SK-N-SH treated with all-trans-retinoic acid at 6 μM for 48 hours (cell line): ENCODE measurements around the gene MRPL42.
A peak's percentile ranks its signal among the peaks of the same experiment; 100 is the strongest.

Source experiments
- ATAC-seq: fragments of 200-7000 bp; cut with Tn5 transposase; 3 replicates; pipeline ENCODE4 v1.9.1; 2020; ENCODE audit warnings: mild to moderate bottlenecking, moderate library complexity
- BACH2 ChIP-seq: fragments of 250-450 bp; sonication (Bioruptor Pico); IDR thresholded peaks from 2 replicates; pipeline ENCODE4 v1.9.0; 2021; ENCODE audit warnings: mild to moderate bottlenecking, borderline replicate concordance
- CSDC2 ChIP-seq: fragments of 250-450 bp; sonication (Bioruptor Pico); IDR thresholded peaks from 2 replicates; pipeline ENCODE4 v1.5.0; 2020; ENCODE audit warnings: mild to moderate bottlenecking, moderate library complexity
- ESRRG ChIP-seq: fragments of 250-450 bp; sonication (Bioruptor Pico); IDR thresholded peaks from 2 replicates; pipeline ENCODE4 v1.6.1; 2021; ENCODE audit warnings: mild to moderate bottlenecking
- GLIS3 ChIP-seq: fragments of 250-450 bp; sonication (Bioruptor Pico); IDR thresholded peaks from 2 replicates; pipeline ENCODE4 v1.5.0; 2020; ENCODE audit warnings: mild to moderate bottlenecking, moderate library complexity
- ISL1 ChIP-seq: fragments of 250-450 bp; sonication (Bioruptor Pico); IDR thresholded peaks from 2 replicates; pipeline ENCODE4 v2.1.2; 2022; ENCODE audit warnings: mild to moderate bottlenecking, moderate library complexity
- PPARA ChIP-seq: fragments of 250-450 bp; sonication (Bioruptor Pico); IDR thresholded peaks from 2 replicates; pipeline ENCODE4 v1.5.0; 2020; ENCODE audit warnings: mild to moderate bottlenecking, borderline replicate concordance
- TCF4 ChIP-seq: fragments of 250-450 bp; sonication (Bioruptor Pico); IDR thresholded peaks from 2 replicates; pipeline ENCODE4 v1.8.0; 2021; ENCODE audit warnings: mild to moderate bottlenecking, moderate library complexity, borderline replicate concordance
- TOX ChIP-seq: fragments of 250-450 bp; sonication (Bioruptor Pico); IDR thresholded peaks from 2 replicates; pipeline ENCODE4 v1.8.0; 2021; ENCODE audit warnings: mild to moderate bottlenecking, moderate library complexity, borderline replicate concordance
- ZFP30 ChIP-seq: fragments of 450-650 bp; formaldehyde crosslinking; IDR thresholded peaks from 2 replicates; pipeline ENCODE4 v1.5.0; 2022; ENCODE audit warnings: mild to moderate bottlenecking, moderate library complexity
- ZNF8 ChIP-seq: fragments of 450-650 bp; formaldehyde crosslinking; IDR thresholded peaks from 2 replicates; pipeline ENCODE4 v1.5.0; 2020; ENCODE audit warnings: mild to moderate bottlenecking, moderate library complexity
- TF ChIP-seq, protein P1 (sequence below): fragments of 250-450 bp; sonication (Bioruptor Pico); IDR thresholded peaks from 2 replicates; pipeline ENCODE4 v1.8.0; 2021; ENCODE audit warnings: low read depth, mild to moderate bottlenecking, moderate library complexity, borderline replicate concordance
- TF ChIP-seq, protein P2 (sequence below): fragments of 250-450 bp; sonication (Bioruptor Pico); IDR thresholded peaks from 2 replicates; pipeline ENCODE4 v1.5.1; 2020; ENCODE audit warnings: low read depth, mild to moderate bottlenecking, moderate library complexity
- TF ChIP-seq, protein P3 (sequence below): fragments of 250-450 bp; sonication (Bioruptor Pico); IDR thresholded peaks from 2 replicates; pipeline ENCODE4 v1.5.0; 2020; ENCODE audit warnings: mild to moderate bottlenecking, moderate library complexity

The MRPL42 gene

DNA sequence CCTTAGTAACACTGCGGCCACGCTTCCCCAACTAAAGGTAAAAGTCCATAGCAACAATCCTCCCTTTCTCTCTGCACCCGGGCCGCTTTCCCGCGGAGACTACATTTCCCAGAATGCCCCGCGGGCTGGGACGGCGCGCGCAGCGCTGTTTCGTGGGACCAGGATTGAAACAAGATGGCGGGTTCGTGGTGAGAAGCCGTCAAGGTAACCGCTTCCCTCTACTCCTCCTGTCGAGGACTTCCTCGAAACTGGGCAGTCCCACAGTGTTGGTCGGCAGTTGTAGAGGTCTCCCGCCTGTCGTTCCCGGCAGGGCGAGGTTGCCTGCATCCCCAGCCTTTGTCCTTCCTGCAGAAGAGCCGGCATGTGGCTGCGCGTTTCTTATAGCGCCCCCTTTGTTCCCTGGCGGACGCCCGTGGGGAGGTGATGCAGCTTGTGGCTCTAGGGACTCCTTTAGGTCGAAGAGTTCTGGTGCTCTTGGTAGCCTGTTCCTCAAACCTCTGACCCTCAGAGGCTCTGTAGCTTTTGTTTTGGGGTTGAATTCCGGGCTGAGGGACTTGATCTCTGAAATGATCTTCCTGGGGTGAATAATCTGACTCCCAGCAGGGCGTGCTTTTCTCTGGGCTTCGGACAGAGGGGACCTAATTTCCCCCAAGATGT, at the start of gene MRPL42:
MRPL42 (plus strand) TSS at position 164 of the 657 bp plus-strand sequence. CDS start 1,772 bp downstream, outside the sequence.
- TF ChIP-seq TCF4 (CRISPR knock-in tag) (no peak), ESRRG (CRISPR knock-in tag) (no peak), CSDC2 (CRISPR knock-in tag) (no peak)
- TF ChIP-seq, protein P1, sequence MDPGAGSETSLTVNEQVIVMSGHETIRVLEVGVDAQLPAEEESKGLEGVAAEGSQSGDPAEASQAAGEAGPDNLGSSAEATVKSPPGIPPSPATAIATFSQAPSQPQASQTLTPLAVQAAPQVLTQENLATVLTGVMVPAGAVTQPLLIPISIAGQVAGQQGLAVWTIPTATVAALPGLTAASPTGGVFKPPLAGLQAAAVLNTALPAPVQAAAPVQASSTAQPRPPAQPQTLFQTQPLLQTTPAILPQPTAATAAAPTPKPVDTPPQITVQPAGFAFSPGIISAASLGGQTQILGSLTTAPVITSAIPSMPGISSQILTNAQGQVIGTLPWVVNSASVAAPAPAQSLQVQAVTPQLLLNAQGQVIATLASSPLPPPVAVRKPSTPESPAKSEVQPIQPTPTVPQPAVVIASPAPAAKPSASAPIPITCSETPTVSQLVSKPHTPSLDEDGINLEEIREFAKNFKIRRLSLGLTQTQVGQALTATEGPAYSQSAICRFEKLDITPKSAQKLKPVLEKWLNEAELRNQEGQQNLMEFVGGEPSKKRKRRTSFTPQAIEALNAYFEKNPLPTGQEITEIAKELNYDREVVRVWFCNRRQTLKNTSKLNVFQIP (CRISPR knock-in tag), result no peak
- TF ChIP-seq, protein P2, sequence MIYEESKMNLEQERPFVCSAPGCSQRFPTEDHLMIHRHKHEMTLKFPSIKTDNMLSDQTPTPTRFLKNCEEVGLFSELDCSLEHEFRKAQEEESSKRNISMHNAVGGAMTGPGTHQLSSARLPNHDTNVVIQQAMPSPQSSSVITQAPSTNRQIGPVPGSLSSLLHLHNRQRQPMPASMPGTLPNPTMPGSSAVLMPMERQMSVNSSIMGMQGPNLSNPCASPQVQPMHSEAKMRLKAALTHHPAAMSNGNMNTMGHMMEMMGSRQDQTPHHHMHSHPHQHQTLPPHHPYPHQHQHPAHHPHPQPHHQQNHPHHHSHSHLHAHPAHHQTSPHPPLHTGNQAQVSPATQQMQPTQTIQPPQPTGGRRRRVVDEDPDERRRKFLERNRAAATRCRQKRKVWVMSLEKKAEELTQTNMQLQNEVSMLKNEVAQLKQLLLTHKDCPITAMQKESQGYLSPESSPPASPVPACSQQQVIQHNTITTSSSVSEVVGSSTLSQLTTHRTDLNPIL (CRISPR knock-in tag), result no peak
- peak; percentile 96 for ATAC-seq

DNA sequence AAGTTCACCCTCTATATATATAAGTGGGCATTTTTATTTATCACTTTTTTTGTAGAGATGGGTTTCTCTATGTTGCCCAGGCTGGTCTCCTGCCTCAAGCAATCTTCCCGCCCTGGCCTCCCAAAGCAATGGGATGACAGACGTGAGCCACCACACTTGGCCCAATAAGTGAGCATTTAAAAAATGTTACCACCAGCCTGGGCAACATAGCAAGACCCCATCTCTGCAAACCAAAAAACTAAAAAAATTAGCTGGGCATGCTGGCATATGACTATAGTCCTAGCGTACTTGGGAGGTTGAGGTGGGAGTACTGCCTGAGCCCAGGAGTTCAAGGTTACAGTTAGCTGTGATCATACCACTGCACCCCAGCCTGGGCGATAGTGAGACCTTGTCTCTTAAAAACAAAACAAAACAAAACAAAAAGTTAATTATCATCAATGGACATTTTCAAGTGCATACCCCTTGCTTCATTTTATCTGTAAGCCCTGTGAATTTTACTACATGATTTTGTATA, 49.3 kb upstream of the MRPL42 start:
- no peak for ATAC-seq
- TF ChIP-seq, protein P1 (CRISPR knock-in tag), result no peak

DNA sequence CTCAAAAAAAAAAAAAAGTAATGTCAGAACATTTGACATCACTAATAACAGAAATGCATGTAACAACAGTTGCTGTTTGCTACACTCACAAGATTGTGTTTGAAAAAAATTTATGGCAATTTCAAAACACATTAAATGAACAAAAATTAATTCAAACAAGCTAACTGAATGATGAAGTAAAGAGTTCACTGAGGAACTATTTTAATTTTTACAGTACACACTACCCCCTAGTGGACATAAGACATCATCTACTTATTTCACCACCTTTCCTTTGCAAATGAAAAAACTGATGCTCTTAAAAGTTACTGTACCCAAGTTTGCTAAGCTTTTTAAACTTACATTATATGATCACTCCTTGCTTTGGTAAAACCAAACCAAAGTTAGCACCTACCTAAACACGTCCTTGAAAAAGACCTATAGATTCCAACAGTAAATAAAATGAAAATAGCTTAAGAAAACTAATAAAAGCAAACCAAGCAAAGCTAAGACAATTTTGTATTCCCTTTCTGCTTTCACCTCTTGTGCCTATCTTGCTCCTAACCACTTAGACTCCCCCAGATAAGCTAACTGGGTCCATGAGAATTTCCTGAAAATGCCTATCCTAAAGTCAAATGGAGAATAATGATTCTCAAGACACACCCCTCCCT, 47.8 kb upstream of the MRPL42 start:
- ATAC-seq, result peak; percentile 58
- TF ChIP-seq TOX (CRISPR knock-in tag), result no peak
- TF ChIP-seq, all 23 proteins: peak for 0

DNA sequence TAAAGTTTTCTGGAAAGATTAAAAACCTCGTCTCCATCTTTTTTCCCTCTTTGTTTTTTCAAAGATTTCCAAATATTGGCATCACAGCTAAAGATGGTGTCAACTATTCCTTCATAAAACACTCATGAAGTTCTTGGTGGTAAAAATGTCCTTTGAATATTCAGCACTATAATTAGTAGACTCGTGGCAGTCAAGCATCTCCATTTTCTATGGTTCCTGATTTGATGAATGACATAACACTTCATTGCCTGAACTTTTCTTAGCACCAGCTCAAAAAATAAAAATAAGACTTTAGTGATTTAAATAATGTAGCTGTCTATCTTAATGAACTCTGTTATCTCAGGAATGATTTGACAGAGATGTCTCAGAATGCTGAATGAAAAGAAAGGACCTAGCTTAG, 45.3 kb upstream of the MRPL42 start:
- TF ChIP-seq, protein P2 (CRISPR knock-in tag), result no peak
- TF ChIP-seq ESRRG (CRISPR knock-in tag) (no peak), TOX (CRISPR knock-in tag) (no peak), ISL1 (CRISPR knock-in tag) (no peak), CSDC2 (CRISPR knock-in tag) (no peak), PPARA (CRISPR knock-in tag) (no peak), ZFP30 (CRISPR knock-in tag) (no peak), BACH2 (CRISPR knock-in tag) (no peak), ZNF8 (CRISPR knock-in tag) (no peak), GLIS3 (CRISPR knock-in tag) (no peak)
- TF ChIP-seq, protein P3, sequence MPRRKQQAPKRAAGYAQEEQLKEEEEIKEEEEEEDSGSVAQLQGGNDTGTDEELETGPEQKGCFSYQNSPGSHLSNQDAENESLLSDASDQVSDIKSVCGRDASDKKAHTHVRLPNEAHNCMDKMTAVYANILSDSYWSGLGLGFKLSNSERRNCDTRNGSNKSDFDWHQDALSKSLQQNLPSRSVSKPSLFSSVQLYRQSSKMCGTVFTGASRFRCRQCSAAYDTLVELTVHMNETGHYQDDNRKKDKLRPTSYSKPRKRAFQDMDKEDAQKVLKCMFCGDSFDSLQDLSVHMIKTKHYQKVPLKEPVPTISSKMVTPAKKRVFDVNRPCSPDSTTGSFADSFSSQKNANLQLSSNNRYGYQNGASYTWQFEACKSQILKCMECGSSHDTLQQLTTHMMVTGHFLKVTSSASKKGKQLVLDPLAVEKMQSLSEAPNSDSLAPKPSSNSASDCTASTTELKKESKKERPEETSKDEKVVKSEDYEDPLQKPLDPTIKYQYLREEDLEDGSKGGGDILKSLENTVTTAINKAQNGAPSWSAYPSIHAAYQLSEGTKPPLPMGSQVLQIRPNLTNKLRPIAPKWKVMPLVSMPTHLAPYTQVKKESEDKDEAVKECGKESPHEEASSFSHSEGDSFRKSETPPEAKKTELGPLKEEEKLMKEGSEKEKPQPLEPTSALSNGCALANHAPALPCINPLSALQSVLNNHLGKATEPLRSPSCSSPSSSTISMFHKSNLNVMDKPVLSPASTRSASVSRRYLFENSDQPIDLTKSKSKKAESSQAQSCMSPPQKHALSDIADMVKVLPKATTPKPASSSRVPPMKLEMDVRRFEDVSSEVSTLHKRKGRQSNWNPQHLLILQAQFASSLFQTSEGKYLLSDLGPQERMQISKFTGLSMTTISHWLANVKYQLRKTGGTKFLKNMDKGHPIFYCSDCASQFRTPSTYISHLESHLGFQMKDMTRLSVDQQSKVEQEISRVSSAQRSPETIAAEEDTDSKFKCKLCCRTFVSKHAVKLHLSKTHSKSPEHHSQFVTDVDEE (CRISPR knock-in tag), result no peak
- TF ChIP-seq, protein P1 (CRISPR knock-in tag), result no peak
- no peak for ATAC-seq
